HAP-1 (cell line): Measurements from ENCODE around the gene PTPRF.
A peak's percentile ranks its signal among the peaks of the same experiment; 100 is the strongest.

ENCODE experiments used
- DNase-seq, 2 experiments: peaks; one replicate each; pipeline ENCODE4 v3.0.0-alpha.2; 2016 to 2020; ENCODE audit warnings: low spot score in 2 of 2
- H3K27me3 ChIP-seq: fragments of 250-450 bp; sonication (Bioruptor Pico); 2 replicates; pipeline ENCODE4 v1.5.1; 2020; ENCODE audit warnings: low read depth, mild to moderate bottlenecking, moderate library complexity
- H3K36me3 ChIP-seq: fragments of 250-450 bp; sonication (Bioruptor Pico); replicated peaks from 2 replicates; pipeline ENCODE4 v1.5.1; 2020; ENCODE audit warnings: mild to moderate bottlenecking
- H3K4me1 ChIP-seq: fragments of 250-450 bp; sonication (Bioruptor Pico); 2 replicates; pipeline ENCODE4 v1.5.1; 2020; ENCODE audit warnings: mild to moderate bottlenecking
- H3K4me3 ChIP-seq: fragments of 250-450 bp; sonication (Bioruptor Pico); 2 replicates; pipeline ENCODE4 v1.5.1; 2020; ENCODE audit warnings: mild to moderate bottlenecking, moderate library complexity
- H3K9me3 ChIP-seq: fragments of 250-450 bp; sonication (Bioruptor Pico); 2 replicates; pipeline ENCODE4 v1.5.1; 2020; ENCODE audit warnings: mild to moderate bottlenecking, moderate library complexity
- in situ Hi-C: fragments of 300-500 bp; cut with MboI; formaldehyde crosslinking; loops from 3 replicates; pipeline ENCODE4 v1.14.3; 2020; ENCODE audit warnings: low sequenced_read_pairs, inconsistent platforms, mixed read lengths

PTPRF gene

DNA sequence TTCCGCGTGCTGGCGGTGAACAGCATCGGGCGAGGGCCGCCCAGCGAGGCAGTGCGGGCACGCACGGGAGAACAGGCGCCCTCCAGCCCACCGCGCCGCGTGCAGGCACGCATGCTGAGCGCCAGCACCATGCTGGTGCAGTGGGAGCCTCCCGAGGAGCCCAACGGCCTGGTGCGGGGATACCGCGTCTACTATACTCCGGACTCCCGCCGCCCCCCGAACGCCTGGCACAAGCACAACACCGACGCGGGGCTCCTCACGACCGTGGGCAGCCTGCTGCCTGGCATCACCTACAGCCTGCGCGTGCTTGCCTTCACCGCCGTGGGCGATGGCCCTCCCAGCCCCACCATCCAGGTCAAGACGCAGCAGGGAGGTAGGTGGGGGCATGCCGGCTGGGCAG lies 60.5 kb downstream of the PTPRF start:
- in situ Hi-C loops: no loop called here
- H3K4me1 ChIP-seq: no peaks in the 10 kb centered on the region
- H3K36me3 ChIP-seq: peaks cover 36% of the 10 kb centered on the region
- no peaks in the 10 kb centered on the region for H3K27me3 ChIP-seq
- no peak for DNase-seq
- no peak overlapping the region for H3K4me3 ChIP-seq
- H3K9me3 ChIP-seq: no peaks in the 10 kb centered on the region

- no peak for DNase-seq
- H3K9me3 ChIP-seq: no peaks in the 10 kb centered on the region
- no peaks in the 10 kb centered on the region for H3K27me3 ChIP-seq
- no peaks in the 10 kb centered on the region for H3K4me1 ChIP-seq
- H3K4me3 ChIP-seq: no peak overlapping the region
- in situ Hi-C loops: no loop called here
- peaks cover 41% of the 10 kb centered on the region for H3K36me3 ChIP-seq
These were observed 61.5 kb downstream of the PTPRF start for GRCh38 chr1:43592051-43592665.

DNA sequence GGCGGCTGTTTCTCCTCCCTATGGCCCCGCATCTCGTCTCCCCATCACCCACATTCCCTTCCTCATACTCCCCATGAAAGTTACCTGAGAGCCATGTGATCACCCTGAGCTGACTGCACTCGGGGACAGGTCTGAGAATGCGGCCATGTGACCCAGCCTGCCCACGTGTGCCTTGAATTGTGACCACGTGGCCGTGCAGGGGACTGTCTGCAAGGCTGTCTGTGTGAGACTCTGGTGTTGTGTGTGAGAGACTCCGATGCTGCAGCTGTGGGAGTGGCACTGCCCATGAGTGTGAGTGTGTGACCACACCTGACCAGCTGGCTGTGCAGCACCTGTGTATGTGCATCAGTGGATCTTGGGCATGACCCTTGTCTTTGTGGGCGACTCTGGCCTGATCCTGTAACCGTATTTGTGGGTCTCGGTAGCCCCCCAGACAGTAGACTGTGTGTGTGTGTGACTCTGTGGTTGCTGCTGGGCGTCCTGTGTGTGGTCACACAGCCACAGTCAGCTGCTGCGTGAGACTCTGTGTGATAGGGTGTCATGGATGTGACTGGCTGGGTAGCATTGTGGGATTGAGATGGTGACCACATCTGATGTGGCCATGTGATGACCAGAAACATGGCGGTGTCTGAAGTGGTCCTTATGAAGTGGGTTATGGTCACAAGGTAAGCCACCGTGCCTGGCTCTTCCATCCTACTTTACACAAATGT lies 62.4 kb downstream of the PTPRF start:
- no peak for DNase-seq
- peaks cover 45% of the 10 kb centered on the region for H3K36me3 ChIP-seq

DNA sequence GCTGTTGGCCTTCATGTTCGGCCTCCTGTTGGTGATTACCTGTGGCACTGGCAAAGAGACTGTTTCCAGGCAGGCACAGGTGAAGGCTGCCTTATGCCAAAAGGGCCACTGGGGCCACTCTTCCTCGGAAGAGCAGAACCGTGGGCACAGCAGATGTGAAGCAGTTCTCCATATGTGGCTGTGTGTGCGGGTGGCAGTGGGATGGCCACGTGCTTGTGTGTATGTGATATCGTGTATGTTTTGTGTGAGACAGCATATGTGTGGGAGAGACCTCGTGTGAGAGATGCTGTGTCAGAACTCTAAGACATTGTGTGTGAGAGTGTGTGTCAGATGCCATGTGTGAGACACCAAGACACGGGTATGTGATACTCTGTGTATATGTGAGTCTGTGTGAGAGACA lies 65.9 kb downstream of the PTPRF start:
- H3K9me3 ChIP-seq: no peaks in the 10 kb centered on the region
- peaks cover 42% of the 10 kb centered on the region for H3K36me3 ChIP-seq
- in situ Hi-C loops: no loop called here
- no peaks in the 10 kb centered on the region for H3K27me3 ChIP-seq
- no peak for DNase-seq
- no peaks in the 10 kb centered on the region for H3K4me1 ChIP-seq
- no peak overlapping the region for H3K4me3 ChIP-seq

More for the DNA sequence above, 62.4 kb downstream of the PTPRF start:
- H3K27me3 ChIP-seq: no peaks in the 10 kb centered on the region
- in situ Hi-C loops: no loop called here
- no peak overlapping the region for H3K4me3 ChIP-seq
- H3K9me3 ChIP-seq: no peaks in the 10 kb centered on the region
- H3K4me1 ChIP-seq: no peaks in the 10 kb centered on the region

DNA sequence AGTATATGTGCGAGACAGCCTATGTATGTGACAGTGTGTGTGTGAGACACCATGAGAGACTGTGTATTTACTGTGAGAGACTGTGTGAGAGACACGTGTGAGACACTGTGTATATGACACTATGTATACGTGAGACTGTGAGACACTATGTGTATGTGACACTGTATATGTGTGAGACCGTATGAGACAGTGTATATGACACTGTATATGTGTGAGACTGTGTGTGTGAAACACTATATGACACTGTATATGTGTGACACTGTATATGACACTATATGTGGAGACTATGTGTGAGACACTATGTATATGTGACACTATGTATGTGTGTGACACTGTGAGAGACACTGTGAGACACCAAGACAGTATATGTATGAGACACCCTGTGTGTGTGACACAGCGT lies 66.3 kb downstream of the PTPRF start:
- Histone ChIP-seq H3K27me3 (no peaks in the 10 kb centered on the region), H3K4me1 (no peaks in the 10 kb centered on the region), H3K36me3 (peaks cover 38% of the 10 kb centered on the region), H3K4me3 (no peak overlapping the region), H3K9me3 (no peaks in the 10 kb centered on the region)
- DNase-seq: no peak
- in situ Hi-C loops: no loop called here

DNA sequence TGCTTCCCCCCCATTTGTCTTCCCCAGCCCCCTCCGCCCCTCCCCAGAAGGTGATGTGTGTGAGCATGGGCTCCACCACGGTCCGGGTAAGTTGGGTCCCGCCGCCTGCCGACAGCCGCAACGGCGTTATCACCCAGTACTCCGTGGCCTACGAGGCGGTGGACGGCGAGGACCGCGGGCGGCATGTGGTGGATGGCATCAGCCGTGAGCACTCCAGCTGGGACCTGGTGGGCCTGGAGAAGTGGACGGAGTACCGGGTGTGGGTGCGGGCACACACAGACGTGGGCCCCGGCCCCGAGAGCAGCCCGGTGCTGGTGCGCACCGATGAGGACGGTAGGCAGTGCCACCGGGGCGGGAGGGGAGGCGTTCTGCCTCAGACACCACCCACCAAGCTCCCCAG lies 67.0 kb downstream of the PTPRF start:
- peaks cover 31% of the 10 kb centered on the region for H3K36me3 ChIP-seq
- no peak for DNase-seq
- in situ Hi-C loops: no loop called here
- no peaks in the 10 kb centered on the region for H3K9me3 ChIP-seq
- no peaks in the 10 kb centered on the region for H3K27me3 ChIP-seq
- no peaks in the 10 kb centered on the region for H3K4me1 ChIP-seq
- H3K4me3 ChIP-seq: no peak overlapping the region

DNA sequence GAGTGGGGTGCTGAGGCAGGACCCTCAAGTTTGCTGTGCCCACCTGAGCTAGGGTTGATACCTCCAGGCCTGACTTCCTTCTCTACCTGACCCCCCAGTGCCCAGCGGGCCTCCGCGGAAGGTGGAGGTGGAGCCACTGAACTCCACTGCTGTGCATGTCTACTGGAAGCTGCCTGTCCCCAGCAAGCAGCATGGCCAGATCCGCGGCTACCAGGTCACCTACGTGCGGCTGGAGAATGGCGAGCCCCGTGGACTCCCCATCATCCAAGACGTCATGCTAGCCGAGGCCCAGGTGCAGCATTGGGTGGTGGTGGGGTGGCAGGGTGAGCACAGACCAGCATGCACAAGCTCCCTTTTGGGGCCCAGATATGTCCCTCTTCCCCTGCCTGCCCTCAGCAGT lies 67.9 kb downstream of the PTPRF start:
- Histone ChIP-seq H3K4me1 (no peaks in the 10 kb centered on the region), H3K36me3 (peaks cover 26% of the 10 kb centered on the region), H3K4me3 (no peak overlapping the region), H3K27me3 (no peaks in the 10 kb centered on the region), H3K9me3 (no peaks in the 10 kb centered on the region)
- in situ Hi-C loops: no loop called here
- no peak for DNase-seq

DNA sequence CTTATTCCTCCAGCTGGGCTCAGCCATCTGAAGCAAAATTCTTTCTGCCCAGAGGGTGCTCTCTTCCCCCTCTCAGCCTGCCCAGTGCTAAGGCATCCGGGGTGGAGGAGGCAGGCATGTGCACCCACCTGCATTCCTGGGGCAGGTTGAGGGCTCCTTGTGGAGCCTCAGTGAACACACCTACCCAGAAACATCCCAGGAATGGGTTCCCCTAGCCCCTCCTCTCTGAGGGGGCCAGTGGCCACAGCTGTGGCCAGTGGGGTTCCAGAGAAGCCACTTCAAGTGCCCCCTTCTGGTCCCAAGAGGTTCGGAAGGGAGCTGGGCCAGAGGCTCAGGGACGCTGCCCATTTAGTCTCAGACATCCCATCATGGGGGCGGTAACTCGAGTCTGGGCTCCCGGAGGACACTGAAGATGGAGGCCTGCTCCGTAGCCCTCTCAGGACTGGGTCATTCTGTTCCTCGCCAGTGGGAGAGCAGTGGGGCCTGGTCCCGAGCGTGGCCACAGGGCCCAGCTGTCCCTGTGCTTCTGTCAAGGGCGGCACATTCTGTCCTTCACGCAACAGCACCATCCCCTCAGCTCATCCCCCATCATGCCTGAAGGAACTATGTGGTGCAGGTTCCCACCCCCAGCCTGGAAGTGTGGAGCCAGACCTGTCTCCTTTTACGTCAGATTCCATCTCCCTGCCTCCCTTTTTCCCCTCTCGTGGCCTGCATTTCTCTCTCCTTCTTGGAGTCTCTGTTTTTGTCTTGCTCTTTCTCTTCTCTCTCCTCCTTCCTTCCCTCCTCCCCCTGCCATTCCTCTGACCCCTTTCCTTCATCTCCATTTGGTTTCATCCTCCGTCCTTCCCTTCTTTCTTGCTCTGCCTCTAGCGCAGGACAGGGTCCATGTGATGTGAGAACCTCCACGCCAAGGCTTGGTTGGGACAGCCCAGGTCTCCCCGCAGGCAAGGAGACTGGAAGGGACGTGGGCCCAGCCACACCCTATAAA lies 69.6 kb downstream of the PTPRF start:
- no peaks in the 10 kb centered on the region for H3K27me3 ChIP-seq
- DNase-seq: no peak
- H3K36me3 ChIP-seq: peaks cover 42% of the 10 kb centered on the region

GRCh38 chr1:43602990-43603389 lies 72.3 kb downstream of the PTPRF start:
- Histone ChIP-seq H3K4me1 (no peaks in the 10 kb centered on the region), H3K9me3 (no peaks in the 10 kb centered on the region), H3K4me3 (no peak overlapping the region), H3K36me3 (peaks cover 59% of the 10 kb centered on the region), H3K27me3 (no peaks in the 10 kb centered on the region)
- DNase-seq: peak in 1 of 2 experiments; percentile 25
- in situ Hi-C loops: no loop called here

More for the DNA sequence above, 69.6 kb downstream of the PTPRF start:
- Histone ChIP-seq H3K4me1 (no peaks in the 10 kb centered on the region), H3K4me3 (no peak overlapping the region), H3K9me3 (no peaks in the 10 kb centered on the region)
- in situ Hi-C loops: no loop called here

DNA sequence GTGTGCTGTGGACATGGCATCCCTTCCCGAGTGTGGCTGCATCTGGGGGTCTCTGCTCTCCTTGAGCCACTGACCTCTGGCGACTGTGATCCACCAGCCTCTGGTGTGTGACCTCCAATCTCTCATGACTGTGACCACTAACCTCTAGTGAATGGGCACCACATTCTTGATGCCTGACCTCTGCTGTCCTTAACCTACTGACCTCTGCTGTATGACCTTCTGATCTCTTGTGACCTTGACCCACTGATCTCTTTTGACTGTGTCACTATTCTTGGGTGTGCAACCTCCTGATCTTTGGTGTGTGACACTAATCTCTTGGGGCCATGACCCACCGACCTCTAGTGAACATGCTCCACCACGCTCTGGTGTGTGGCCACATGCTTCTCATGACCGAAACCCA lies 73.5 kb downstream of the PTPRF start:
- H3K4me3 ChIP-seq: no peak overlapping the region
- no peaks in the 10 kb centered on the region for H3K9me3 ChIP-seq
- no peaks in the 10 kb centered on the region for H3K4me1 ChIP-seq
- DNase-seq: no peak
- peaks cover 56% of the 10 kb centered on the region for H3K36me3 ChIP-seq
- no peaks in the 10 kb centered on the region for H3K27me3 ChIP-seq
- in situ Hi-C loops: no loop called here

GRCh38 chr1:43605157-43605556 lies 74.5 kb downstream of the PTPRF start:
- H3K27me3 ChIP-seq: no peaks in the 10 kb centered on the region
- peaks cover 66% of the 10 kb centered on the region for H3K36me3 ChIP-seq
- DNase-seq: no peak
- no peak overlapping the region for H3K4me3 ChIP-seq
- in situ Hi-C loops: no loop called here
- no peaks in the 10 kb centered on the region for H3K9me3 ChIP-seq
- H3K4me1 ChIP-seq: no peaks in the 10 kb centered on the region

GRCh38 chr1:43605766-43606165 lies 75.1 kb downstream of the PTPRF start:
- in situ Hi-C loops: no loop called here
- H3K27me3 ChIP-seq: no peaks in the 10 kb centered on the region
- H3K4me1 ChIP-seq: no peaks in the 10 kb centered on the region
- no peak overlapping the region for H3K4me3 ChIP-seq
- DNase-seq: no peak
- H3K36me3 ChIP-seq: peaks cover 67% of the 10 kb centered on the region
- no peaks in the 10 kb centered on the region for H3K9me3 ChIP-seq

DNA sequence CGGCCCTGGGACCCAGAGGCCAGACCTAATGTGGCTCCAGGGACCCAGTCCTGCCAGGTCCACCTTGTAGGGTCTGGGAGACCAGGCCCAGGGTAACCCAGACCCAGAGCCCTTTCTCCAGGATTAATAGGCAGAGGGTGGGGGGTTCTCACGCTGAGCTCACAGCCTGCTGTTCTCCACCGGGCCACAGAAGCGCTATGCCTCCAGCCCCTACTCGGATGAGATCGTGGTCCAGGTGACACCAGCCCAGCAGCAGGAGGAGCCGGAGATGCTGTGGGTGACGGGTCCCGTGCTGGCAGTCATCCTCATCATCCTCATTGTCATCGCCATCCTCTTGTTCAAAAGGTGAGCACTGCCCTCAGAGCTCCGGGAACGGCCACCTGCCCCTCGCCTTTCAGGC lies 75.9 kb downstream of the PTPRF start:
- peaks cover 60% of the 10 kb centered on the region for H3K36me3 ChIP-seq
- in situ Hi-C loops: no loop called here

GRCh38 chr1:43608827-43609226 lies 78.1 kb downstream of the PTPRF start:
- Histone ChIP-seq H3K9me3 (no peaks in the 10 kb centered on the region), H3K4me1 (no peaks in the 10 kb centered on the region), H3K36me3 (peaks cover 66% of the 10 kb centered on the region), H3K27me3 (no peaks in the 10 kb centered on the region), H3K4me3 (no peak overlapping the region)
- in situ Hi-C loops: no loop called here
- DNase-seq: no peak

More for the DNA sequence above, 75.9 kb downstream of the PTPRF start:
- Histone ChIP-seq H3K27me3 (no peaks in the 10 kb centered on the region), H3K4me1 (no peaks in the 10 kb centered on the region), H3K9me3 (no peaks in the 10 kb centered on the region), H3K4me3 (no peak overlapping the region)
- DNase-seq: no peak
